Lung (tissue), 12 donors: ENCODE results near the gene RBM20. TPM values are rescaled to one million over a fixed set of nuclear protein-coding genes. Genes with fewer than 3 reads are reported as not detected.

Experiments used
- ATAC-seq: fragments of 200-7000 bp; cut with Tn5 transposase; one replicate; pipeline ENCODE4 v1.9.1; 2020; ENCODE audit warnings: moderate number of reproducible peaks; ENCODE audit not compliant: insufficient read depth, low FRiP score
- DNase-seq, 3 donors: peaks; one replicate each; pipeline ENCODE4 v3.0.0-alpha.2; 2013 to 2017
- H3K27ac ChIP-seq, 2 donors: one replicate each; pipeline ENCODE4 v1.5.1; 2013; ENCODE audit warnings: mild to moderate bottlenecking in 2 of 2, moderate library complexity in 2 of 2, control low read depth in 1 of 2, inconsistent platforms in 1 of 2, low read depth in 1 of 2, low read length in 1 of 2
- H3K27me3 ChIP-seq, 3 donors: one replicate each; pipeline ENCODE4 v1.5.1; 2013; ENCODE audit warnings: low read length in 2 of 3; ENCODE audit not compliant: control insufficient read depth in 3 of 3, insufficient read depth in 3 of 3
- H3K36me3 ChIP-seq, 4 donors: one replicate each; pipeline ENCODE4 v1.5.1; 2013; ENCODE audit warnings: low read length in 4 of 4, mild to moderate bottlenecking in 1 of 4, moderate library complexity in 1 of 4; ENCODE audit not compliant: control insufficient read depth in 4 of 4, insufficient read depth in 4 of 4
- H3K4me1 ChIP-seq, 5 donors: one replicate each; pipeline ENCODE4 v1.5.1; 2013; ENCODE audit warnings: low read length in 5 of 5, mild to moderate bottlenecking in 2 of 5, moderate library complexity in 1 of 5; ENCODE audit not compliant: control insufficient read depth in 5 of 5, insufficient read depth in 5 of 5
- H3K4me3 ChIP-seq: one replicate; pipeline ENCODE4 v1.5.1; 2013; ENCODE audit warnings: mild to moderate bottlenecking, control low read depth, moderate library complexity
- H3K9ac ChIP-seq, 2 donors: one replicate each; pipeline ENCODE4 v1.5.1; 2013; ENCODE audit warnings: low read length in 2 of 2, control low read depth in 1 of 2; ENCODE audit not compliant: insufficient read depth in 1 of 2
- H3K9me3 ChIP-seq, 4 donors: one replicate each; pipeline ENCODE4 v1.5.1; 2013; ENCODE audit warnings: low read length in 3 of 4, mild to moderate bottlenecking in 1 of 4, moderate library complexity in 1 of 4; ENCODE audit not compliant: control insufficient read depth in 4 of 4, insufficient read depth in 3 of 4
- CTCF ChIP-seq: IDR thresholded peaks from 2 replicates; pipeline ENCODE4 v1.5.1; 2012; ENCODE audit warnings: mild to moderate bottlenecking; ENCODE audit errors: control extremely low read depth, extremely low read depth
- WGBS, 2 donors: extraction: QIAGEN DNeasy Blood & Tissue Kit; methylation state at CpG; one replicate each; pipeline ENCODE4 v1.1.7; 2013; 5-methylcytosine and 5-hydroxymethylcytosine counted together
- polyA plus RNA-seq, 2 donors: library from polyadenylated mRNA; stranded (reverse); fragments of 200-250 nt; gene quantifications; one replicate each; pipeline ENCODE4 v1.2.1, GENCODE V29; 2013
- total RNA-seq, 2 donors: library from RNA; depleted of rRNA in 1 of 2; stranded (reverse); fragments of >200 nt in 1 of 2; gene quantifications; one replicate each; pipeline ENCODE4 v1.2.1, GENCODE V29; 2014 to 2021
- donor health status: control.
- donor health status: control.
- donor health status: Bipolar disorder and iron deficiency.
- donor health status: healthy.
- donor health status: DM: yes; HTN: yes; CAD: no.

Gene RBM20
- total and polyA plus RNA-seq, 4 donors, result 0.25 to 3.3 (median 0.66) TPM

GRCh38 chr10:110628161-110628560 lies 16.0 kb upstream of the RBM20 start:
- ATAC-seq, result no peak
- no peak for TF ChIP-seq CTCF
- H3K27me3 ChIP-seq, result no peaks in the 10 kb centered on the region
- peaks cover 0 to 3% (median 0%) of the 10 kb centered on the region in 4 donors for H3K9me3 ChIP-seq
- H3K4me3 ChIP-seq, result no peak overlapping the region
- H3K9ac ChIP-seq, result no peak overlapping the region
- DNase-seq, result no peak
- peaks cover 0 to 8% (median 0%) of the 10 kb centered on the region in 5 donors for H3K4me1 ChIP-seq
- no peaks in the 10 kb centered on the region for H3K36me3 ChIP-seq
- H3K27ac ChIP-seq, result no peak overlapping the region

GRCh38 chr10:110629680-110630191 lies 14.4 kb upstream of the RBM20 start:
- Histone ChIP-seq H3K4me1 (peaks cover 0 to 8% (median 0%) of the 10 kb centered on the region in 5 donors), H3K4me3 (no peak overlapping the region), H3K27ac (peak overlapping the region in 1 of 2 donors; percentile 88), H3K9me3 (peaks cover 0 to 3% (median 0%) of the 10 kb centered on the region in 4 donors), H3K36me3 (no peaks in the 10 kb centered on the region), H3K9ac (no peak overlapping the region), H3K27me3 (peaks cover 0 to 2% (median 0%) of the 10 kb centered on the region in 3 donors)
- ATAC-seq, result no peak
- WGBS, 2 donors, result 53 to 64% methylated on average over 3 of the region's 3 CpGs
- peak; percentile 57 to 91 (median 78) for DNase-seq
- TF ChIP-seq CTCF, result no peak

GRCh38 chr10:110631934-110632333 lies 12.2 kb upstream of the RBM20 start:
- H3K9ac ChIP-seq, result no peak overlapping the region
- peaks cover 0 to 8% (median 0%) of the 10 kb centered on the region in 5 donors for H3K4me1 ChIP-seq
- H3K36me3 ChIP-seq, result no peaks in the 10 kb centered on the region
- no peak for ATAC-seq
- no peak overlapping the region for H3K27ac ChIP-seq
- TF ChIP-seq CTCF, result no peak
- DNase-seq, result no peak
- H3K27me3 ChIP-seq, result peaks cover 0 to 3% (median 0%) of the 10 kb centered on the region in 3 donors
- H3K9me3 ChIP-seq, result no peaks in the 10 kb centered on the region
- H3K4me3 ChIP-seq, result no peak overlapping the region
